ENCODE data around the gene IGLL5.

The IGLL5 gene

DNA sequence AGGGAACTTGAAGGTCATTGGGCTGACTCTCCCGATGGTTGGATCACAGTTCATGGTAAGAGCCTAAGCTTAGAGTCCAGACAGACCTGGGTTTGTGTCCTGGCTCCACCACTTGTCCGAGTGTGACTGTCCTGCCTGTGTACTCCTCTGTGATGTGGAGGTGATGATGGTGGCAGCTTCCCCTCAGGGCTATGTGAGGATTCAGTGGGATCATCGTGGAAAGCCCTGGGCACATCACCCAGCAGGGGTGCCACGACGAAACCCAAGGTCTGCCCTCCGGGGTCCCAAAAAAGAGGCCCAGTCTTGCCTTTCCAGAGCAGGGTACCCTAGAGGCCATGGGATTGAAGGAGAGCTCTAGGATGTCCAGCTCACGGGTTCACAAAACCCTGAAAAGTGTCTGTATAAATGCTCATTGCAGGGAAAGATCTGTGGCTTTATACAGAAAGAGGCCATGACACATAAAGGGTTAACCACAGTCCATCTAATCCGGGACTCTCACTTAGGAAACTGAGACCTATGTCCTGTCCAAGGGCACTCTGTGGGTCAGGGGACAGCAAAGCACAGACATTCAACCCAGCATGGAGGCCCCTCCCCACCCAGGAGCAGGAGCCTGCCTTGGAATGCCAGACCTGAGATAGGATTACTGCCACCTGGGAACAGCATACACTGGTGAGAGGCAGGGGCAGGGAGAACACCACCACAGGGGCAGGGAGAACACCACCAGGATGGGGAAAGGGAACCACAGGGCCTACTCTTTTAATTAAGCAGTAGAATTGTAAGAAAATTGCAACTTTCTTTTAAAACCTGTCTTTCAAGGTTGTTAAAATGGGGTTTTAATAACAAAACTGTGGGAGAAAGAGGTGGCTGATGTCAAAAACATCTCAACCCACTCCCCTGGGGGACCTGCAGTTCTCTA, 51.3 kb downstream of the IGLL5 start:
- no peak for DNase-seq (ENCODE audit: low spot score)

DNA sequence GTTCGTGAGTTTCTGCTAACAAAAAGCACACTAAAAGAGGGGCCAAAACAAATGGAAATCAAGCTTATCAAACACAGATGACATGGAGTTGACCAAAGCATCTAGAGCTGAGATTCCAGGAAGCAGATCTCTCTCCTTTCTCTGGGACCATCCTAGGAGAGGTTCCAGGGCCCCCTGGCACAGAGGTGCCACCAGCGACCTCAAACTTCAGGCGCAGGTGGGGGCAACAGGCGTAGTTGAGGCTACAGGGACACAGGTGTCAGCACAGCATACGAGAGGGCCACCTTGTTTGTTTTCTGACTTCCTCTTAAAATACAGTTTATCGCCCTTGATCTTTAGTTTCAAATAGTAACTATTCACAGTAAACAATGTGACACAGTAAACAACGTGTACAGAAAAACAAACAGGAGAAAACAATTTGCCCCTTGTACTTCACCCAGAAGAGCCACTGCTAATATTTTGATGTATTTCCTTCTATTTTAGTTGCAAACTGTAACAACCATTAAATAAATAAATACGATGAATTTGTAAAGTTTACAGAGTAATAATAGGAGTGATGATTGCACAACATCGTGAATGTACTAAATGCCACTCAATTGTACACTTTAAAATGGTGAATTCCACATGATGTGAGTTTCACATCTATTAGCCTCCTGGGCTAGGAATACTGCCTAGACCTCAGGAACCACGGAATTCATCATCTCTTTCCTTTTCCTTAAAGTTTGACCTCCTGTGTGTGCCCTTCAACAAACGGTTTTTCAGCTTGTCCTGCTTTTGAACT, 52.2 kb downstream of the IGLL5 start:
- no peak for DNase-seq (ENCODE audit: low spot score)

DNA sequence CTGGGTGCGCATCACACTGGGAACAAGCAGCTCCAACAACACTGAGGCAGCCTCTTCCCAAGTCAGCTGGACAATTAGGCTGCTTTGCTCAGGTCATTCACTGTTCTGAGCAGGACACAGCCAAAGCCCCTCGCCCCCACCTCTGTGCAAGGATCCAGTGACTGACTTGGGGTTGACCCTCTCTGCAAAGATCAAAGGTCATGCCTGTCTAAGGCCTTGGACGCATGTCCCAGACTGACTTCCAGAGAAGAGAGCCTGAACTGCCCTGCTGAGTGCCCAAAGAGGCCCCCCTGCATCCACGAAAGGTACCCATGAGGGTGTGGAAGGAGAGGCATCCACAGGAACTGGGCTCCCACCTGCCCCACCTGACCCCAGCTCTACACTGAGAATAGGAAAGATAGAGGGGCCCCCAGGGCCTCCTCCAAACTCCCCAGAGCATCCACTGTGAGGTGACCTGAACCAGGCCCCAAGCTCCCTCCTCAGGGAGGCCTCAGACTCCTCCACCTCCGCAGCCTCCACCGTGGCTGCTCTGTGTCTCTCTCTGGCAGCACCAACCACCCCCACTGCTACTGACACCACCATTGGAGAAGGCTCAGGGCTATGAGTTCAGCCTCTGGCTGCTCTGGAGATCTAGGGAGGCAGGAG, 53.5 kb downstream of the IGLL5 start:
- no peak for DNase-seq (ENCODE audit: low spot score)

DNA sequence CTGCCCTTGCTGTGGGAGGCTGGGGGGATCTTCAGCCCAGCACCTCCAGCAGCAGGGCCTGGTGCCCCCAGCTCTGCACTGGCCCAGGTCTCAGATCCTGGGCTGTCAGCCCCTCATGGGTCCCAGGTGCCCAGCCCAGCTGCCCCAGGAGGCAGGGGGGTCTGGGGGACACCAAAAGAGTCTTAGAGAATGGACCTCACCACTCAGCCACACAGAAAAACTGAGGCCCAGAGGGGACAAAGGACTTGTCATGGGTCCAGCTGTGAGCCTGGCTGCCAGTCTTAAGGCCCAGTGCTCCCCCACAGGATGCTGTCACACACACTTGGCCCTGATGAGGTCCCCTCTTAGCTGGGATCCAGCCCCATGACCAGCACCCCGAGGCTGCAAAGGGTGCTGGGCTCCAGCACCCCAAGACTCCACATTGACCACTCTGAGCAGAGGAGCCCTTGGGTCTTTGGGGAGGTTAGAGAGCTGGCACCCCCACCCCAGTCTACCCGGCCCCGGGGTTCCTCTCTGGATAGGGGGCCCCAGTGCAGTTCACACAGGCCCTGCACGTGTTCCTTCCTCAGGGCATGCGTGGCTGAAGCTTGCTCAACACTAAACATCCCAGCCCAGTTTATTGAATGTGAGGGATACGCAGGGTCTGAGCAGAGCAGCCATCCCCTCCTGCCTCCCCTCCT, 54.4 kb downstream of the IGLL5 start:
- no peak for DNase-seq (ENCODE audit: low spot score)

DNA sequence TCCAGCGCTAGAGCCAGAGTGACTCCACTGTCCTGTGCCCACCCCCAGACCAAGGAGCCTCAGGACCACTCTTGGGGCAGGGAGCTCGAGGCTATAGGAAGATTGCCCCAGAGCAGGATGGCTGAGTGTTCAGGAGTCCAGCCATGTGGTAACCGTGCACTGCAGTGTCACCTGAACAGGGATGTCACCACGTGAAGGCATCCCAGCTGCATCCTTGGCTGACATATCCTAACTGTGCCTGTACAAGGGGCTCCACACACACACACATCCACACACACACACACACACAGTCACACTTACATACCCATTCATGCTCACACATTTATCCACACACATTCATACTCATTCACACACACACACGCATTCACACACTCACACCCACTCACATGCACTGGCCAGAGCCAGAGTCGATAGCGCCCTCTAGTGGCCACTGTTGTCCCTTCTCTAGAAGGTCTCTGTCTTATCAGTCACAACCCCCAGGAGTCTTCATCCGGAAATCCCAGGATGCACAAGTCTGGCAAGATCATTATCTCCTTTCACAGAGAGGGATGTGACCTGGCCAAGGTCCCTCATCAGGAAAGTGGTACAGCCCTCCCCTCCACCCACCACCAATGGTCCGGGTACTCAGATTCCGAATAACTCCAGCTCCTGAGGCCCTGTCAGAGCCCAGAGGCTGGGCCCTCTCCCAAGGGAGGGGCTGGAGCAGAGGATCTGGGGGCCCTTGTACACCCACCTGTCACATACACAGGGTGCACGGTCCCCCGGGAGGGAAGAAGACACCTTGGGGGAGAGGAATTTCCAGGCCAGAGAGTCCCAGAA, 55.1 kb downstream of the IGLL5 start:
- peak; percentile 72 for DNase-seq (ENCODE audit: low spot score)

DNA sequence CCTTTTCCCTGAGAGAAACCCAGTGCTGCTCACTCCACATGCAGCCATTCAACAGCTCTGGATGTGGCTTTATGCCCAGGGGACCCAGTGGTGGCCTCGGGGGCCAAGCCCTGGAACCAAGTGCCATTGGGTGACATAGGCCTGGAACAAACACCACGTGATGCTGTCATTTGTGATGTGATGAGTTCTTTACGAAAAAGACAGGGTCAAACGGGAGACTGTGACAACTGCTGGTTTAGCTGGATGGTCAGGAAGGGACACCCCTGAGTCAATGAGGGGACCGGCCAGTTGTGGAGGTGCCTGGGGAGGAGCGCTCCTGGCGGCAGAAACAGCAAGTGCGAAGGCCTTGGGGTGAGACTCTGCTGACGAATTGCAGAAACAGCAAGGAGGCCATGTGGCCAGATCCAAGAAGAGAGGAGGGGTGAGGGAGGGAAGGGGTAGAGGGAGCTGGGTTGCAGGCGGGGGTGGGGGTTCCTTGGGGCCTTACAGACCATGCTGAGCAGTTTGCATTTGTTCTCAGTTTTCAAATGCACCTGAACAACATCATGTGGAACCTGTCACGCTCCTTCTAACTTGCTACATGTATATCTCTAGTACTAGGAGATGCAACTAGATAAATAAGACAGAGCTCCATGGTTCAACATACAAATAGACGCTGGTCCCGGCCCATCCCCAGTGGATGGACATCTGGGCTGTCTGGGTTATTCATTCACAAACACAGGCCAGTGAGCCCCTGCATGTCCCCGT, 56.1 kb downstream of the IGLL5 start:
- no peak for DNase-seq (ENCODE audit: low spot score)

DNA sequence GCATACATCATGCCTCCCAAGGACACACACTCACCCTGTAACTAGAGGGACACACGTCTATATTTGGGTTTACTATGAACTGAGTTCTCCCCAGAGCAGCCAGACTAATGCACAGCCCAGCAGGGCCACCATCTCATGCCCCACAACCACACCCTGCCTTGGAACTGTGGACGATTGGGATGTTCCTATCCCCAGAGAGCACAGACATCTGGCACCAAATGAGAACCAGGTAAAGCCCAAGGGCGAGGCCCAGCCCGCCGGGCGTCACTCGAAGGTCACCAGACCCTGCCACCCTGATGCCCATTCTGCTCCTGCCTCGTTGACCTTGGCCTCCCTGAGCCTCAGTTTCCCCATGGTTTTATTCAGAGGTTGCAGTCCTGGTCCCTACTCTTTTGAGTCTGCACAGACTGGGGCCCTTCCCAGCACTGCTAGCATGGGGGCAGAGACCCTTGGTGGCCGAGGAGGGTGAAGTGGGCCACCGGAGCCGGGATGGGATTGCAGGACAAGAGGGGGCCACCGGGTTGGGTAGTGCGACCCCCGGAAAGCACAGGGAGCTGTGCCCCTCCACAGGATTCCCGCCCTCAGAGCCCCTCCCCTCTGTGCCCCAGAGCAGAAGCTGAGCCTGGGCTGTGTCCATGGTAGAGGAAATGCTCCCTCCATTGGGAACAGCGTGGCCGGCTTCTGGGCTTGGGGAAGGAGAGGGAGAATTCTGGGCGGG, 56.8 kb downstream of the IGLL5 start:
- DNase-seq (ENCODE audit: low spot score) = no peak

DNA sequence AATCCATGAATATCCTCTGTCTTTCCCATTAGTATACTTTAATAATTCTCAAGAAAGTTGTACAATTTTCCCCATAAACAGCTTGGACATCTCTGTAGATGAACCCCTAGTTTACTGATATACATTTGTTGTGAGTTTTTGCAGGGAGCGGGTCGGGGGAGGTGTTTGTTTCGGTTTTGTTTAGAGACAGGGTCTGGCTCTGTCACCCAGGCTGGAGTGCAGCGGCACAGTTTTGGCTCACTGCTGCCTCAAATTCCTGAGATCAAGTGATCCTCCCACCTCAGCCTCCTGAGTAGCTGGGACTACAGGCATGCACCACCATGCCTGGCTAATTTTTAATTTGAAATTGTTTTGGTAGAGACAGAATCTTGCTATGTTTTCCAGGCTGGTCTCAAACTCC, 57.6 kb downstream of the IGLL5 start:
- DNase-seq (ENCODE audit: low spot score) = no peak
